GM12875 (cell line): ENCODE measurements around the gene CACFD1.

Experiments
- H3K4me3 ChIP-seq: one replicate; pipeline ENCODE4 v1.5.1; 2011; ENCODE audit warnings: low read depth, low read length, control low read depth
- CTCF ChIP-seq: IDR thresholded peaks from 2 replicates; pipeline ENCODE4 v1.5.1; 2011; ENCODE audit warnings: low read depth, mild to moderate bottlenecking, control low read depth, inconsistent platforms, low read length, moderate library complexity, borderline replicate concordance; ENCODE audit not compliant: insufficient read depth

The CACFD1 gene

GRCh38 chr9:133423216-133423615 lies 36.6 kb upstream of the CACFD1 start:
- no peak for TF ChIP-seq CTCF
- no peak overlapping the region for H3K4me3 ChIP-seq

DNA sequence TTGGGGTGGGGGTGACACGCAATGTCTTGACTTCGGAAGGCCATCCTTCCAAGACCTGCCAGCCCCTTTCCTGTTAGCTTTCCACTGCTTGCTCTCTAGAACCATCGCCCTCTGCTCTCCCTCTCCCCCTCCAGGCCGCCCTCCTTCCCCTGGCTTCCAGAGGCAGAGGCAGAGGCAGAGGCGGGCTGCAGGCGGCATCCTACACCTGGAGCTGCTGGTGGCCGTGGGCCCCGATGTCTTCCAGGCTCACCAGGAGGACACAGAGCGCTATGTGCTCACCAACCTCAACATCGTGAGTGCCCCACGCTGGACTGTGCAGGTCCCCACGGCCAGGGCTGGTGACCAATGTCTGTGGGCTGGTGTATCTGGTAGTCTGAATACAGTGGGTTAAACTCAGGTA lies 35.6 kb upstream of the CACFD1 start:
- no peak for TF ChIP-seq CTCF
- H3K4me3 ChIP-seq: no peak overlapping the region

GRCh38 chr9:133425049-133425632 lies 34.6 kb upstream of the CACFD1 start:
- TF ChIP-seq CTCF: no peak
- H3K4me3 ChIP-seq: no peak overlapping the region

GRCh38 chr9:133426011-133426410 lies 33.8 kb upstream of the CACFD1 start:
- TF ChIP-seq CTCF: no peak
- H3K4me3 ChIP-seq: no peak overlapping the region

DNA sequence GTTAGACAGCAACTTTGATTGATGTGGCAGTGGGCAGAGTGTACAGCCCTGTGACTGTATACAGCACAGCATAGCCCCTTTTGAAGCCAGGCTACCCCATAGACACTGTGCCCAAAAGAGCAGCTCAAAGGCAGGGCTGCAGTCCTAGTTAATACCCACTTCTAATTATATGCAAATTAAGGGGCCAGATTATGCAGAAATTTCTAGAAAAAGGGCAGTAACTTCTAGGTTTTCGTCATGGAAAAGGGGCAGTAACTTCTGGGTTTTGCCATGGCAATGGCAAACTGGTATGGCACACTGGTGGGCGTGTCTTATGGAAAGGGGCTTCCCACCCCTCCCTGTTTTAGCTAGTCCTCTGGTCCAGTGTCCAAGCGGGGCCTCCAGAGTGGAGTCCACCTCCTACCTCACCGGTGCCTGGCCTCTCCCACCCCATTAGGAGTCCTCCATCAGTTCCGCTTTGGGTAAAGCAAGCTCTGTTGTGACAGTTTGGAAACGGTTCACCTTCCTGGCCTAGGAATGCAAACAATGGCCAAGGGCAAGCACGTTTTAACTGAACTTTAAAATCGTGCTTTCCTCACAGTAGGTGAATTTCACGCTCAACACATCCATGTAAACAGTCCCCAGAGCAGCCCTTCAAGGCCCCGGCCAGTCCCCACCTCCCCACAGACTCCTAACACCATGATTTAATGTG lies 32.0 kb upstream of the CACFD1 start:
- no peak overlapping the region for H3K4me3 ChIP-seq

DNA sequence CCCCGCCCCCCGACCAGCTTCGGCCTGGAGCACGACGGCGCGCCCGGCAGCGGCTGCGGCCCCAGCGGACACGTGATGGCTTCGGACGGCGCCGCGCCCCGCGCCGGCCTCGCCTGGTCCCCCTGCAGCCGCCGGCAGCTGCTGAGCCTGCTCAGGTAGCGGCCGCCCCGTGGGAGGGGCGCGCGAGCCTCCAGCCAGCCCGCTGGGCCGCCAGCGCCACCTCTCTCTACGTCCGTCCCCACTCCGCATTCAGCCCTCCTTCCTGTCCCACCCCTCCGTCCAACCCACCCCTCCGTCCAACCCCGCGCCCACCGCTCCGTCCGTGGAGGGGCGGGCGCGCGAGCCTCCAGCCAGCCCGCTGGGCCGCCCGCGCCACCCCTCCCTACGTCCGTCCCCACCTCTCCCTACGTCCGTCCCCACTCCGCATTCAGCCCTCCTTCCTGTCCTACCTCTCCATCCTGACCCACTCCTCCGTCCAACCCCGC lies 31.1 kb upstream of the CACFD1 start:
- peak overlapping the region; percentile 10 for H3K4me3 ChIP-seq
- TF ChIP-seq CTCF: no peak

More for the DNA sequence above, 32.0 kb upstream of the CACFD1 start:
- no peak for TF ChIP-seq CTCF

GRCh38 chr9:133429214-133429613 lies 30.6 kb upstream of the CACFD1 start:
- no peak overlapping the region for H3K4me3 ChIP-seq
- TF ChIP-seq CTCF: no peak
